HUDEP-2 (cell line): ENCODE data around the gene LST1.

Experiments
- DNase-seq, 76 experiments: peaks; one replicate each; lab custom pipeline; 2025; ENCODE audit not compliant: unreplicated experiment in 76 of 76; lab: John Stamatoyannopoulos, UW

The LST1 gene

GRCh38 chr6:31559958-31560696, 25.9 kb upstream of the LST1 start:
- DNase-seq = no peak

- DNase-seq = no peak
These were observed 25.4 kb upstream of the LST1 start for GRCh38 chr6:31560697-31561058.

GRCh38 chr6:31567531-31568370, 18.3 kb upstream of the LST1 start:
- no peak for DNase-seq

GRCh38 chr6:31568537-31568961, 17.5 kb upstream of the LST1 start:
- DNase-seq = no peak

- DNase-seq = no peak
These were observed 16.1 kb upstream of the LST1 start for GRCh38 chr6:31569861-31570536.

- no peak for DNase-seq
These were observed 13.8 kb upstream of the LST1 start, which contains the start of gene LTA for GRCh38 chr6:31572041-31572911. Gene LTA (plus strand): TSS chr6:31572289. CDS start chr6:31572743, 454 bp downstream.

GRCh38 chr6:31573239-31574105, 12.6 kb upstream of the LST1 start:
- no peak for DNase-seq

GRCh38 chr6:31574106-31575061, 11.7 kb upstream of the LST1 start:
- DNase-seq = no peak

- DNase-seq = no peak
These were observed 10.7 kb upstream of the LST1 start, which contains the start of gene TNF for GRCh38 chr6:31575335-31575901. Gene TNF (plus strand): TSS chr6:31575565. CDS start chr6:31575742, 177 bp downstream.

- DNase-seq = no peak
These were observed 10.0 kb upstream of the LST1 start for GRCh38 chr6:31575952-31576685.

GRCh38 chr6:31576897-31577578, 9.0 kb upstream of the LST1 start:
- no peak for DNase-seq

- DNase-seq = no peak
These were observed 8.5 kb upstream of the LST1 start for GRCh38 chr6:31577579-31577966.

- no peak for DNase-seq
These were observed 7.6 kb upstream of the LST1 start for GRCh38 chr6:31578184-31579118.

GRCh38 chr6:31579119-31579505, 7.0 kb upstream of the LST1 start:
- DNase-seq = no peak

- no peak for DNase-seq
These were observed 6.3 kb upstream of the LST1 start for GRCh38 chr6:31579546-31580437.
